Measurements from ENCODE around the gene BABAM2. TPM values are rescaled to one million over a fixed set of nuclear protein-coding genes. Genes with fewer than 3 reads are reported as not detected.
A peak's percentile ranks its signal among the peaks of the same experiment; 100 is the strongest.

BABAM2 gene
- total RNA-seq, 1 donor from 2014 or later: 28.5 TPM

DNA sequence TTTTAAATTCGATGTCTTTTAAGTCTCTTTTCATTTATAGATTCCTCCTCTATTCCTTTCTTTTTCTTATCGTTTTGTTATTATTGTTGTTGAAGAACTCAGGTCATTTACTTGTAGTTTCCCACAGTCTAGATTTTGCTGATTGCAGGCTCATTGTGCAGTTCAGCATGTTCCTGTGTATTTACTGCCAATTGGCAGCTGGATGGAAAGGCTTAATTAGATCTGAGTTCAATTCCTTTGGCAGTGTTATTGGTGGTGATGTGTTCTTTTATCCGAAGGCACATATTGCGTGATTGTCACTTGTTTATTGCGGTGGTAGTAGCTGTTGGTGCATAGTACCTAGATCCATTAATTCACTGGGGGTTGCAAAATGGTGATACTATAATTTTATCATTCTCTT, 180.7 kb downstream of the BABAM2 start:
- TF ChIP-seq EZH2 (IDR thresholded peaks at IDR 0.05; ENCODE audit: insufficient read depth, low read length): no peak
- TF ChIP-seq, protein P1, sequence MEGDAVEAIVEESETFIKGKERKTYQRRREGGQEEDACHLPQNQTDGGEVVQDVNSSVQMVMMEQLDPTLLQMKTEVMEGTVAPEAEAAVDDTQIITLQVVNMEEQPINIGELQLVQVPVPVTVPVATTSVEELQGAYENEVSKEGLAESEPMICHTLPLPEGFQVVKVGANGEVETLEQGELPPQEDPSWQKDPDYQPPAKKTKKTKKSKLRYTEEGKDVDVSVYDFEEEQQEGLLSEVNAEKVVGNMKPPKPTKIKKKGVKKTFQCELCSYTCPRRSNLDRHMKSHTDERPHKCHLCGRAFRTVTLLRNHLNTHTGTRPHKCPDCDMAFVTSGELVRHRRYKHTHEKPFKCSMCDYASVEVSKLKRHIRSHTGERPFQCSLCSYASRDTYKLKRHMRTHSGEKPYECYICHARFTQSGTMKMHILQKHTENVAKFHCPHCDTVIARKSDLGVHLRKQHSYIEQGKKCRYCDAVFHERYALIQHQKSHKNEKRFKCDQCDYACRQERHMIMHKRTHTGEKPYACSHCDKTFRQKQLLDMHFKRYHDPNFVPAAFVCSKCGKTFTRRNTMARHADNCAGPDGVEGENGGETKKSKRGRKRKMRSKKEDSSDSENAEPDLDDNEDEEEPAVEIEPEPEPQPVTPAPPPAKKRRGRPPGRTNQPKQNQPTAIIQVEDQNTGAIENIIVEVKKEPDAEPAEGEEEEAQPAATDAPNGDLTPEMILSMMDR (IDR thresholded peaks at IDR 0.05; ENCODE audit: insufficient read depth, low read depth, low read length): no peak
- H3K9ac ChIP-seq (ENCODE audit: low read length): no peak overlapping the region
- no peak overlapping the region for H3K27ac ChIP-seq (ENCODE audit: low read depth, low read length)
- DNase-seq (ENCODE audit: low read depth) (no peak), FAIRE-seq (no peak)
- no peaks in the 10 kb centered on the region for H3K36me3 ChIP-seq (ENCODE audit: insufficient read depth, low read length)
- no peaks in the 10 kb centered on the region for H3K79me2 ChIP-seq (ENCODE audit: insufficient read depth, low read length)
- no peaks in the 10 kb centered on the region for H3K9me3 ChIP-seq (ENCODE audit: insufficient read depth, low read depth, low read length)
- H4K20me1 ChIP-seq (ENCODE audit: insufficient read depth, low read length): no peaks in the 10 kb centered on the region
- Mint-ChIP-seq H3K27ac (ENCODE audit: unreplicated experiment) (no peak overlapping the region), H3K9me3 (ENCODE audit: unreplicated experiment) (no peaks in the 10 kb centered on the region), H3K27me3 (ENCODE audit: low read depth, unreplicated experiment) (no peaks in the 10 kb centered on the region), H3K4me3 (ENCODE audit: unreplicated experiment) (no peak overlapping the region), H3K4me1 (ENCODE audit: low read depth, unreplicated experiment) (no peaks in the 10 kb centered on the region), H3K36me3 (ENCODE audit: low read depth, unreplicated experiment) (peaks cover 3% of the 10 kb centered on the region)
- H3K4me3 ChIP-seq (ENCODE audit: insufficient read depth, low read depth, low read length): no peak overlapping the region
- no peak overlapping the region for H3K4me2 ChIP-seq (ENCODE audit: low read length)
- H2AFZ ChIP-seq (ENCODE audit: low read depth, low read length): no peak overlapping the region
- H3K4me1 ChIP-seq (ENCODE audit: insufficient read depth, low read length): no peaks in the 10 kb centered on the region
- no peaks in the 10 kb centered on the region for H3K27me3 ChIP-seq (ENCODE audit: insufficient read depth, low read length)

DNA sequence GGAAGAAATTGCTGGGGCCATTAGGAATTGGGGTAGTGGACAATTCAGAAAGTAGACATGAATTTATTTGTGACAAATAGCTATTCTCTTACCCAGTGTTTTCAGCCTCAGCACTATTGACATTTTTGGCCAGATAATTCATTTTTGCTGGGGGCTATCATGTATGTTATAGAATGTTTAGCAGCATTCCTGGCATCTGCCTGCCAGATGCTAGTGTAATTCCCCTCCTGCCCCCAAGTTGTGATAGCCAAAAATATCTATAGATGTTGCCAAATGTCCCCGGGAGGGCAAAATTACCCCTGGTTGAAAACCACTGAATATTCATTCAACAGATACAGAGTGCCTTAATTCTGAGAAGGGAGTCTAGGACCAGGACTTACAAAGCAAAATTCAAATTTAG, 183.6 kb downstream of the BABAM2 start:
- Mint-ChIP-seq H3K27ac (ENCODE audit: unreplicated experiment) (no peak overlapping the region), H3K9me3 (ENCODE audit: unreplicated experiment) (no peaks in the 10 kb centered on the region), H3K4me1 (ENCODE audit: low read depth, unreplicated experiment) (no peaks in the 10 kb centered on the region), H3K27me3 (ENCODE audit: low read depth, unreplicated experiment) (no peaks in the 10 kb centered on the region), H3K36me3 (ENCODE audit: low read depth, unreplicated experiment) (peaks cover 3% of the 10 kb centered on the region), H3K4me3 (ENCODE audit: unreplicated experiment) (peak overlapping the region; percentile 20)
- Histone ChIP-seq H3K4me1 (ENCODE audit: insufficient read depth, low read length) (no peaks in the 10 kb centered on the region), H3K27me3 (ENCODE audit: insufficient read depth, low read length) (no peaks in the 10 kb centered on the region), H3K9me3 (ENCODE audit: insufficient read depth, low read depth, low read length) (no peaks in the 10 kb centered on the region), H3K79me2 (ENCODE audit: insufficient read depth, low read length) (no peaks in the 10 kb centered on the region), H3K9ac (ENCODE audit: low read length) (no peak overlapping the region), H2AFZ (ENCODE audit: low read depth, low read length) (no peak overlapping the region), H3K27ac (ENCODE audit: low read depth, low read length) (no peak overlapping the region), H3K36me3 (ENCODE audit: insufficient read depth, low read length) (no peaks in the 10 kb centered on the region), H3K4me2 (ENCODE audit: low read length) (no peak overlapping the region), H3K4me3 (ENCODE audit: insufficient read depth, low read depth, low read length) (no peak overlapping the region), H4K20me1 (ENCODE audit: insufficient read depth, low read length) (no peaks in the 10 kb centered on the region)
- TF ChIP-seq, protein P1 (IDR thresholded peaks at IDR 0.05; ENCODE audit: insufficient read depth, low read depth, low read length): no peak
- no peak for TF ChIP-seq EZH2 (IDR thresholded peaks at IDR 0.05; ENCODE audit: insufficient read depth, low read length)
- DNase-seq (ENCODE audit: low read depth) (no peak), FAIRE-seq (no peak)

DNA sequence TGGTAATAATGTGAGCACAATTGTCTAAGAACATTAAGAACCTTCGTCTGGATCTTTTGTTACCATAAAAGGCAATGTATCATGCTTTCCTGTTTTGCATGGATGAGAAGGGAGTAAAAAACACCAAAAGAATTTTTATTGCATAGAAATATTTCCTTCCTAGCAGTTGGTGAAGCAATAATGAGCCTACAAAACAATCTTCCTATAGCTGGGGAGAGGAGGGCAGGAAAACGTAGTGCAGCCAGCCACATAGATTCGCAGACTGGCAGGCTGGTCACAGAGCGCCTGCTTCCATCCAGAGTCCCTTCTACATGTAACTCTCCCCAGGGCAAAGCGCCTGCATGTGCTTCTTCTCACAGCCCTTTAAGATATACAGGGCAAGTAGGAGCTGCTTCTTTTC, 190.4 kb downstream of the BABAM2 start:
- Histone ChIP-seq H3K9ac (ENCODE audit: low read length) (no peak overlapping the region), H3K4me1 (ENCODE audit: insufficient read depth, low read length) (peaks cover 12% of the 10 kb centered on the region), H3K27ac (ENCODE audit: low read depth, low read length) (no peak overlapping the region), H3K79me2 (ENCODE audit: insufficient read depth, low read length) (no peaks in the 10 kb centered on the region), H3K9me3 (ENCODE audit: insufficient read depth, low read depth, low read length) (no peaks in the 10 kb centered on the region), H3K4me2 (ENCODE audit: low read length) (no peak overlapping the region), H4K20me1 (ENCODE audit: insufficient read depth, low read length) (no peaks in the 10 kb centered on the region), H3K27me3 (ENCODE audit: insufficient read depth, low read length) (no peaks in the 10 kb centered on the region), H3K4me3 (ENCODE audit: insufficient read depth, low read depth, low read length) (no peak overlapping the region), H3K36me3 (ENCODE audit: insufficient read depth, low read length) (no peaks in the 10 kb centered on the region), H2AFZ (ENCODE audit: low read depth, low read length) (no peak overlapping the region)
- Mint-ChIP-seq H3K27me3 (ENCODE audit: low read depth, unreplicated experiment) (no peaks in the 10 kb centered on the region), H3K4me1 (ENCODE audit: low read depth, unreplicated experiment) (peaks cover 44% of the 10 kb centered on the region), H3K36me3 (ENCODE audit: low read depth, unreplicated experiment) (no peaks in the 10 kb centered on the region), H3K9me3 (ENCODE audit: unreplicated experiment) (no peaks in the 10 kb centered on the region), H3K27ac (ENCODE audit: unreplicated experiment) (peak overlapping the region; percentile 73), H3K4me3 (ENCODE audit: unreplicated experiment) (no peak overlapping the region)
- DNase-seq (ENCODE audit: low read depth): peak; percentile 36
- no peak for FAIRE-seq
- no peak for TF ChIP-seq EZH2 (IDR thresholded peaks at IDR 0.05; ENCODE audit: insufficient read depth, low read length)
- TF ChIP-seq, protein P1 (IDR thresholded peaks at IDR 0.05; ENCODE audit: insufficient read depth, low read depth, low read length): no peak
